ENCODE results near the gene MCM9. TPM values are rescaled to one million over a fixed set of nuclear protein-coding genes. Genes with fewer than 3 reads are reported as not detected.

Gene MCM9
- total RNA-seq, 1 experiment from 2014 or later, result 18.6 TPM

- Histone ChIP-seq H2BK15ac (ENCODE audit: low read depth, low read length) (no peak overlapping the region), H3K4me2 (ENCODE audit: insufficient read depth, insufficient read length, low read length) (no peak overlapping the region), H3K56ac (ENCODE audit: insufficient read length, low read depth, low read length) (no peak overlapping the region), H3K27ac (ENCODE audit: insufficient read length, low read depth, low read length) (no peak overlapping the region), H3K4ac (ENCODE audit: low read depth, low read length) (no peak overlapping the region), H3T11ph (ENCODE audit: low read length) (no peak overlapping the region), H2AFZ (ENCODE audit: low read length) (no peak overlapping the region), H3K79me1 (ENCODE audit: insufficient read depth, low read depth, low read length, poor library complexity, severe bottlenecking) (no peaks in the 10 kb centered on the region), H4K5ac (ENCODE audit: insufficient read length, low read depth, low read length) (no peak overlapping the region), H2AK5ac (ENCODE audit: insufficient read length, low read length) (no peak overlapping the region), H2BK5ac (ENCODE audit: insufficient read length, low read length) (no peak overlapping the region), H3K18ac (ENCODE audit: insufficient read length, low read depth, low read length) (no peak overlapping the region), H3K9ac (ENCODE audit: extremely low read depth, insufficient read length, low read length) (no peak overlapping the region), H3K9me3 (ENCODE audit: control insufficient read depth, low read depth, low read length) (no peaks in the 10 kb centered on the region), H3K79me2 (ENCODE audit: insufficient read depth, low read length) (no peaks in the 10 kb centered on the region), H2BK12ac (ENCODE audit: insufficient read length, low read depth, low read length) (no peak overlapping the region), H4K20me1 (ENCODE audit: control insufficient read depth, insufficient read depth, insufficient read length) (no peaks in the 10 kb centered on the region), H3K27me3 (ENCODE audit: insufficient read depth, low read length) (no peaks in the 10 kb centered on the region), H2BK20ac (ENCODE audit: low read depth, low read length, poor library complexity, severe bottlenecking) (no peak overlapping the region), H3K14ac (ENCODE audit: insufficient read depth, low read length) (no peak overlapping the region), H4K91ac (ENCODE audit: insufficient read length, low read depth, low read length) (no peak overlapping the region), H2BK120ac (ENCODE audit: low read depth, low read length, poor library complexity, severe bottlenecking) (no peak overlapping the region), H3K23me2 (ENCODE audit: insufficient read length, low read depth, low read length, poor library complexity, severe bottlenecking) (no peaks in the 10 kb centered on the region), H4K8ac (replicated peaks; ENCODE audit: insufficient read length, low read depth, low read length) (no peak overlapping the region), H3K23ac (ENCODE audit: insufficient read length, low read depth, low read length) (no peak overlapping the region), H3K4me1 (ENCODE audit: insufficient read depth, low read length) (no peaks in the 10 kb centered on the region)
- no CpG with 5 or more reads among the region's 5 CpGs for WGBS (ENCODE audit: extremely low coverage, insufficient read length, low lambda C conversion rate)
- peaks cover 7 to 57% (median 57%) of the 10 kb centered on the region in 3 experiments; a peak in 5 of 7 replicates for H3K36me3 Mint-ChIP-seq (ENCODE audit: insufficient read depth in 1 of 3, low read depth in 3 of 3)
- H3K9me3 Mint-ChIP-seq, result no peaks in the 10 kb centered on the region
- H3K27ac Mint-ChIP-seq, result no peak overlapping the region
- no peak overlapping the region for H3K4me3 Mint-ChIP-seq
- H3K4me1 Mint-ChIP-seq, result no peaks in the 10 kb centered on the region
- no peak for DNase-seq
- H3K27me3 Mint-ChIP-seq (ENCODE audit: low read depth), result no peaks in the 10 kb centered on the region
- no peak for TF ChIP-seq CTCF (conservative IDR thresholded peaks at IDR 0.05)
Observed at GRCh38 chr6:118912646-118913045, 22.3 kb downstream of the MCM9 start.

Data from H9 (cell line).